ENCODE measurements around the gene FGF21. TPM values are rescaled to one million over a fixed set of nuclear protein-coding genes. Genes with fewer than 3 reads are reported as not detected.
"Not testable (repeated sequence)": the region's sequence is repeated elsewhere in the genome, so short reads cannot be mapped to it uniquely, and the experiment has no call there.

Gene FGF21
- polyA plus RNA-seq, 10 donors = not detected

- no peak for DNase-seq
These were observed 3.4 kb upstream of the FGF21 start for GRCh38 chr19:48751845-48752495.

GRCh38 chr19:48752496-48753365 is 2.6 kb upstream of the FGF21 start, which contains the start of gene FUT1:
FUT1 (minus strand) TSS chr19:48752641; CDS start chr19:48751281, 1,360 bp downstream.
- peak in 1 of 3 donors; percentile 63 for DNase-seq

GRCh38 chr19:48755787-48756186 is 463 bp downstream of the FGF21 start:
- DNase-seq = no peak

GRCh38 chr19:48756212-48756611 is 888 bp downstream of the FGF21 start:
- DNase-seq = no peak

GRCh38 chr19:48756686-48757085 is 1.4 kb downstream of the FGF21 start:
- DNase-seq = no peak

- DNase-seq = no peak
These were observed 1.9 kb downstream of the FGF21 start for GRCh38 chr19:48757089-48757675.

GRCh38 chr19:48757741-48758144 is 2.4 kb downstream of the FGF21 start:
- DNase-seq = no peak

- DNase-seq = no peak
These were observed 5.3 kb downstream of the FGF21 start for GRCh38 chr19:48760504-48761205.

GRCh38 chr19:48765816-48766215 is 10.5 kb downstream of the FGF21 start:
- DNase-seq = not testable (repeated sequence)

GRCh38 chr19:48768171-48768753 is 12.9 kb downstream of the FGF21 start:
- not testable (repeated sequence) for DNase-seq

- no peak for DNase-seq
These were observed 13.8 kb downstream of the FGF21 start for GRCh38 chr19:48768994-48769713.

GRCh38 chr19:48770266-48770665 is 14.9 kb downstream of the FGF21 start:
- DNase-seq = no peak

- DNase-seq = no peak
These were observed 15.6 kb downstream of the FGF21 start for GRCh38 chr19:48770734-48771472.

- peak in 1 of 3 donors; percentile 30 for DNase-seq
These were observed 17.2 kb downstream of the FGF21 start for GRCh38 chr19:48772503-48772953.

GRCh38 chr19:48777139-48777538 is 21.8 kb downstream of the FGF21 start:
- no peak for DNase-seq

GRCh38 chr19:48777720-48778119 is 22.4 kb downstream of the FGF21 start:
- DNase-seq = no peak

- no peak for DNase-seq
These were observed 24.3 kb downstream of the FGF21 start for GRCh38 chr19:48779636-48780035.

GRCh38 chr19:48780631-48781391 is 25.5 kb downstream of the FGF21 start:
- no peak for DNase-seq

- no peak for DNase-seq
These were observed 29.2 kb downstream of the FGF21 start for GRCh38 chr19:48784527-48784926.
